ENCODE measurements around the gene GPLD1. TPM values are rescaled to one million over a fixed set of nuclear protein-coding genes. Genes with fewer than 3 reads are reported as not detected.

The GPLD1 gene
- polyA plus RNA-seq, 5 donors = 2.2 to 3.1 (median 2.9) TPM

DNA sequence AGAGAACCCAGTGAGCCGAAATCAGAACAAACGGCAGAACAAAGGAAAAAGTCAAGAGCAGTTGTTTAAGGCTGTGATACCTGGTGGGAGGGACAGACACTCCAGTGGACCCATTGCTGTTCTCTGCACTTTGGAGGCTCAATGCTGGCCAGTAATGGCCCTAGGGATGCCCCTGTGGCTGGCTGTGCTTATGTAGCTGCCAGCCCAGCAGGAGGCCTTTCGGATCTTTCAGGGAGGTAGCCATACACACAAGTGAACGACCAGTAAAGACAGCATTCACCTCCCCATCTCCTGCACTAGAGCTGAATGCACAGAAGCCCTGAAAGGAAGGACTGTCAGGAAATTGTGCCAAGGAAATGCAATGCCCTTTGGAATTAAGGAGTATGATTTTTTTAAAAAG, 34.3 kb downstream of the GPLD1 start:
- no peak for DNase-seq

DNA sequence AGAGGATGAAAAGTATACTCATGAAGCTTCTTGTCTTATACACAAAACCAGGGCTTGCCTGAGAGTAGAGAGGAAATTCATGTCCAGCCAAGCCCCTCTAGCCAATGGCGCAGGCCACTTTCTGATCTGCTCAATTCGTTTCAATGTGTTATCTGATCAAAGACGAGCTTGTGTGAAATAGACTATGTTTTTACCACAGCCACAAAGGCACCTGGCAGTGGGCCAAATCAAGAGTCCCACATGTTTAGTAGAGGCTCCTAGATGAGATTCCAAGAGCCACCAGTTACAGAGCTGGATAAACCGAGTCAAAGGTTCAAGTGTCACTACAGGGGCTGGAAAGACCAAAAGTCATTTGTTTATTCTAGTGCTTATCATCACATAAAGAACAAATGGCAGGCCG, 34.9 kb downstream of the GPLD1 start:
- DNase-seq = no peak

DNA sequence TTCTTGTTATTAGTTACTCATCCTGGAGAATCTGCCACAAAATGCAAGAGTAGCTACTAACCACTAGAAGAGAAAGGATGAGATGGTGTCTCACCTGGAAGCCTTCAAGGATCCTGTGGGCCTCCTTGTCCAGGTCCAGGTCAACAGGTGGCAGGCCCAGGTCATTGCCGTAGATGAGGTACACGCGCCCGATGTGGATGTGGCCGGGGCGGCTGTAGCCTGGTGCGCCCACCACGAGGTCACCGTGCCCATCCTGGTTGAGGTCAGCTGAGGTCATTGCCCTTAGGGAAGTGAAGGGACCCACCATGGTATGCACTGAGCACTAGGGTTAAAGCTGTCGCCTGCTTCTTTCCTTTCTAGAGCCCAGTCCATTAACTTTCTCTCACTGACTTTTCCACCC, 35.5 kb downstream of the GPLD1 start:
- DNase-seq = no peak

DNA sequence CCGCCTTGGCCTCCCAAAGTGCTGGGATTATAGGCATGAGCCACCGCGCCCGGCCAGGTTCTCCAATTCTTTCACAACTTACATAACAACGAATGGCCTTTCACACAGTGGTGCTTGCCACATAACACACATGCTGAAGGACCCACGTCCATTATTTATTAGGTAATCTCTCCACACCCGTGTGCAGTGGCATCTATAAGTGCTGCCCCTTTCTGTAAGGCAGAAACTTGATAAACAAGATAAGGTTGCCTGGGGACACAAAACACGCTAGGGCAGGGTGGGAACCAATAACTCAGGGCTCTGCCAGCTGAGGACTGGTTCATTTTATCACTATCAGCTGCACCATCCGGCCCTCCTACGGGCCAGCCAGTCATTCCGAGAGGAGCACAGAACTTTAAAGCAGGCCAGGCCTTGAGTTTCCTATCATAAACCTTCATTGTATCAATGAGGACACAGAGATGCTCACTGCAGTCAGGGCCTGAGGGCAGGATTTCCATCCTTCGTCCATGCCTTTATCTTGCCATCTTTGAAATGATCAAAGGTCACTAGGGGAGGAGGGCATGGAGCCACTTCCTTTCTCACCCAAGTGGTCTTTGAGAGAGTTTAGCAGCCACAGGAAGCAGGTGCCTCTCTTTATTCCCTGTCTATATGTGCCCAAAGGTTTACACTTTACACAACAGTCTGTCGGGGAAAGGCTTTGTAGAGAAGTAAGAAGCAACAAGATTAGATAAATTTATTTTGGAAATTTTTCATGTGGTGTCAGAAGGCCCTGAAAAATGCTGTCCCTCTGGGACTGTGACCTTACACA, 37.6 kb downstream of the GPLD1 start:
- DNase-seq = peak in 1 of 2 donors; percentile 4

DNA sequence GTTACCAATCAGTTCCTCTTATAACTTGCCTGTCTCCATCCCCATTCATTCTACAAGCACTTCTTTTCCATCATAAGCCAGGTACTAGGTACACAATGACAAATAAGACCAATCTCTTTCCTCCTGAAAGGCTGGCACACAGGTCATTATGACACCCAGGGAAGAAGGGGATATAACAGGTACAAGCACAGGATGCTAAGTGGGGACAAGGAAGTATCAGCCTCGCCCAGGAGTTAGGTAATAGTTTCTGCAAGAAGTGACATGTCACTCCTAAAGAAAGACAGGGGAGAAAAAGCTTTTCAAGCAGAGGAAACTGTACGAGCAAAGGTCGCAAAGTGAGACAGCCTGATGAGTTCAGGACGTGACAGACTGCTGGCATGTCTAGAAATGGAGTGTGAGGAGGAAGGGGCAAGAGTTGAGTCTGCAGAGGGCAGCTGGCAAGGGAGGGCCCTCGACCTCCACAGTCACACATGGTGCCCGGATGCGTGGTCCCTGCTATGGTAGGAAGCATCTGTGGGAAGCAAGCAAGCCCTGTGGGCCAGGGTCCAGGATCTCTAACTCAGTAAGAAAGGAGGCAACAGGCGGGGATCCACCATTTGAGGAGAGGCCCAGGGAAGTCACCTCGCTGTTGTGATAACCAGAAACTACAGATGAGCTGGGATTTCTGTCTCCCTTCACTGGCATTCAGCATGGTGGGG, 40.4 kb downstream of the GPLD1 start:
- DNase-seq = no peak

DNA sequence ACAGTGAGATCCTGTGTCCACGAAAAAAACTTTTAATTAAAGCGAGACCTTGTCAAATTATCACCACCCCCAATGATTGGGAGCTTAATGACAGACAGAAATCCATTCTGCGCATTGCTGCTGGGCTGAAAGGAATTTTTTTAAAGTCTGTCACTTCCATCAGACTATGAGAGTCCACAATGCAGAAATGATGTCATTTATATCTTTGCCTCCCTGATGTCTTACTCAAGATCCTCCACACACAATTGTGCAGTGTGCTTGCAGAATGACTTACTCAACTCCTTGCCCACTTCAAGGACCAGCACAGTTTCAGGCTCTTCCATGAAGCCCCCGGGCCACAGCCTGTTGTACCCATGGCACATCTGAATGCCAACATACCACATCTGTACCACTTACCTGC, 41.0 kb downstream of the GPLD1 start:
- no peak for DNase-seq

GRCh38 chr6:24446670-24447069, 42.7 kb downstream of the GPLD1 start:
- no peak for DNase-seq

DNA sequence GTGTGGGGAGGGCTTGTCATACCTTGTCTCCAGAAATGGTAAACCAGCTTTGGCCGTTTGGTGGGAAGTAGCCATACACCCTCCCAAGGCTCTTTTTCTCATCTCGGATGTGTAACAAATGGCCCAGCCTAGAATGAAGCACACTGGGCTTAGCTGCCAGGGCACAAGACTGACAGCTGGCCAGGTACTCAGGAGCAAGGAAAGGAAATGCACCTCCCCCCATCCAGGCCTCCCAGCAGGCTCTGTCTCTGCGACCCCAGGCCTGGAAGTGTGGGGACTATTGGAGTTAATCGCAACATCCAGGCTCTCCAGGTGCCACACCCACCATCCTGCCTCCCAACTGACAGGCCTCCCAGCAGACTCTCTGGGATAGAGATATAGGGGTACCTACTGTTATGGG, 43.7 kb downstream of the GPLD1 start:
- DNase-seq = no peak

DNA sequence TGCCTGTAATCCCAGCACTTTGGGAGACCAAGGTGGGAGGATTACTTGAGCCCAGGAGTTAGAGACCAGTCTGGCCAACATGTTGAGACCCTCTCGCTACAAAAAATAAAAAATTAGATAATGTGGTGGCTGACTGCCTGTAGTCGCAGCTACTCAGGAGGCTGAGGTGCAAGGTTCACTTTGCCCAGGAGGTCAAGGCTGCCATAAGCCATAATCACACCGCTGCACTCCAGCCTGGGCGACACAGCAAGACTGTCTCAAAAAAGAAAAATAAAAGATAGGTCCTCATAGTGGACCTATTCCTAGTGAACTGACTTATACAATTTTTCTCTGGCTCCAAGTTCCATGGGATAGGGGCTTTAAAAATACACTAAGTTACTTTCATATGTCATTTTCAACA, 44.8 kb downstream of the GPLD1 start:
- no peak for DNase-seq

DNA sequence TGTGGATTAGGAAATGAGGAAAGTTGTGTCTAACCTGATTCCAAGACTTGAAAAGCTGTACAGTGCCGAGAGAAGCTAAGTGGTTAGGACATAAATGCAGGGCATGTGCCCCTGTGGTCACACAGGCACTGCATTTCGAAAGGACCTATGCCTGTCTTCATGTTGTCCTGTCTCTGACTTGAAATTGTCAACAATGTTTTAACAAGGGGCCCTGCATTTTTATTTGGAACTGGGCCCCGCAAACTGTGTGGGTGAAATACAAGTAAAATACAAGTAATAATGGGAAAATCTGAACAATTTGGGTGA, 47.8 kb downstream of the GPLD1 start:
- no peak for DNase-seq

GRCh38 chr6:24440897-24441598, 48.3 kb downstream of the GPLD1 start:
- no peak for DNase-seq

- no peak for DNase-seq
Measured at GRCh38 chr6:24439858-24440539, 49.4 kb downstream of the GPLD1 start.

DNA sequence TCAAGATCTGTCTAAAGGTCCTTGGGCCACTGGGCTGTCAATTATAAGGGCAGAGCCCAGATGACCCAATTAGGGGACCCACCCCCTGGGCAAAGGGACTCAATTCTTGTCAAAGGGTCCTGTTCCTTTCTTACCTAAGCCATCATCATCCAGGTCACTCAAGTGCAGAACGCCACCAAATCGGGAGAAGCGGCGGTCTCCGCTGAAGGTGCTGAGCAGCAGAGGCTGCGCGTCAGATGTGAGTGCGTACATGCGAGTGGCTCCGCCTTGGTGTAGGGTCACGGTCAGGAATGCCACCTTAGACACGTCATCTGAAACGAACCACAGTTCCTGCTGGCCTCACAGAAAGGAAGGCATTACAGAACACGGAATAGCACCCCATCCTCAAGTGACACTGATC, 52.4 kb downstream of the GPLD1 start:
- no peak for DNase-seq

- no peak for DNase-seq
Measured at GRCh38 chr6:24432611-24433010, 56.8 kb downstream of the GPLD1 start.

DNA sequence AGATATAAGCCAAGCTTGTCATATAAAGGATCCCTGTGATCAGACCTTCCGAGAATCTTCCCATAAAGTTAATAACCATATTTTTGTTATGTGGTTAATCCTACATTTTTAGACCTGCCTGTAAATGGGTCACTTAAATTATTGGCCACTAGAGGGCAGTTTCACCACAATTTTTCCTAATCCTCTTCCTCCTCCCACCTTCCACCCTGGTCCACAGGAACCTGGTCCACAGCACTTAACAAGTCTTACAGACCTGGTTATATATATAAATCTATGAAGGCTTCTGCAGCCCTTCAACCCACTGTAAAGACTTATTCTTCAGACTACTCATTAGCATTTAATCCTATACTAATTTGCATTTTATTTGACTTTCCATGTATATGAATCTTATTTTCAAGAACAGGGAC, 58.3 kb downstream of the GPLD1 start:
- DNase-seq = peak in 1 of 2 donors; percentile 9

DNA sequence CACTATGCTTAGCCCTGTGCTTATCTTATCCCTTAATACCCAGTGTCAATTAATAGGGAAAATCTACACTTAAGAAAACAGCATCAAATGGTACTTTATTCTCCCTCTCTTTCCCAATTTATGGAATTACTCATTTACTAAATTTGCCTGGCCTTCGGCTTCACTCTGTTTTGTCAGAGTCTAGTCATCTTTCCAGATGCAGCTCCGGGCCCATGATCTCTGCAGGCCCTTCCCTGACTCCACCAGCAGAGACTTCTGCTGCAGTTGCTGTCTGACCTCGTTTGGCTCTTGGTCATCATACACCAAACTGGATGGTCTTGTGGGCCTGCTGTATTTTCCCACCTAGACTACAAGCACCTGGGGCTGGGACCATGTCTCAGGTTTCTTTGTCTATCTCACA, 59.3 kb downstream of the GPLD1 start:
- no peak for DNase-seq

DNA sequence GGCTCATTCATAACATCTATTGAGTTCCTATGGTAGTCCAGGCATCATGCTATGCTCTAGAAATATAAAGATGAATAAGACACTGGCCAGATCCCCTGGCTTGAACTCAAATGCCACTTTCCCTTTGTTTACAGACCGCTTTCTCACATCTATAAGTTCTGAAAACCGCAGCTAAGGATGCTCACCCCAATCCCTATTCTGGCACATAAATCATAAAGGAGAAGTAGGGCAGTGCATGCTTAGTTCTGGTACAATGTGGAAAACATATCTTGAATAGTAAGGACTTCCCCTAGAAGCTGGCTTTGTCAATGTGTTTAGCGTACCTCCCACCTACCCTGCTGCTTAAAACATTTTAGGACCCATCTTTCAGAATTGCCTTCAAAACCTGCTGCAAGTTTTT, 60.2 kb downstream of the GPLD1 start:
- no peak for DNase-seq

DNA sequence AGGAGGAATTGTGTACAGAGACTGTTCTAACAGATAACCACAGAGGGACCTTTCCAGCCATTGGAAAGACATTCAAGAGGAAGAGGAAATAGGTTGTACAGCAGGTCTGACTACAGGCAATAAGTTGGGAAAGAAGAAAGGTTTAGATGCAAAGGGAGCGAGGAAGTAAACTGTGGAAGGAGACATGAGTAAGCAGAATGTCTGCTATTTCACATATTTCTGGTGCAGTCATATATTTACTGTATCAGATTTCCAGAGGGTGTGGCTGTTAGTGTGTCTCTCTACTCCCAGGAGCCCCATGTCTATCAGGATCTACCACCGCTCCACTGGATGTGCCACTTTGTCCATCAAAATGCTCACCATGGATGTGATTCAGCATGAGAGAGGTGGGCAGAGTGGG, 60.8 kb downstream of the GPLD1 start:
- DNase-seq = no peak

DNA sequence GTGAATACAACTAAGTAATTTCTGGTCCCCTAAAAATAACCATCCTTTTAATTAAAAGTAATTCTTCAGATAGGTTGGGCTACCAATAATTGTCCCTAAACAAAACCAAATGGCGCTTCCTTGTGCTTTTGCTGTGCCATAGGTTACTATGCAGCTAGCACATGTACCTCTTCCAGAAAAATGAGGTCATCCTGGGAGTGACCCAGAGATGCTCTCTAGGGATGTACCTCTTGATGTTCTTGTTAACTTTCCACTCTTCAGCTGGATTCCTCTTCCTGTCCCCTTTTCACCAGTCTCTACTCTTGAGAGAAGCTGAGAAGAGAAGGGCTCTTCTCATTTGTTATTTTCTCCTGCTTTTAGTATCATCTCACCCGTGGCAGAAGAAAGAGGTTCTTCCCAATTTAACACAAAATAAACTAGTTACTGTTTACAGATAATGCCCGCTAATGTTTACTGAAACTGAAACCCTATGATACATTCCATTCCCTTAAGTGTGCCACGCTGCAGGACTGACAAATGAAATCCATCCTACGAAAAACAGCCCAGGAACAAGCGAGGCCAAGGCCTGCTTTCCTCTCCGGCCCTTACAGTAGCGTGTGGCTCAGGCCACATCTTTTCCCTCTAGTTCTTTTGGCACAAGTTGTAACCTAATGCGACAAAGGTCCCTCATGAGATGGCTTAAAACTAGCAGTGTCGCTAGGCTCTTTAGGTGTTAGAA, 62.5 kb downstream of the GPLD1 start:
- DNase-seq = no peak

GRCh38 chr6:24425091-24425490, 64.3 kb downstream of the GPLD1 start:
- DNase-seq = no peak

DNA sequence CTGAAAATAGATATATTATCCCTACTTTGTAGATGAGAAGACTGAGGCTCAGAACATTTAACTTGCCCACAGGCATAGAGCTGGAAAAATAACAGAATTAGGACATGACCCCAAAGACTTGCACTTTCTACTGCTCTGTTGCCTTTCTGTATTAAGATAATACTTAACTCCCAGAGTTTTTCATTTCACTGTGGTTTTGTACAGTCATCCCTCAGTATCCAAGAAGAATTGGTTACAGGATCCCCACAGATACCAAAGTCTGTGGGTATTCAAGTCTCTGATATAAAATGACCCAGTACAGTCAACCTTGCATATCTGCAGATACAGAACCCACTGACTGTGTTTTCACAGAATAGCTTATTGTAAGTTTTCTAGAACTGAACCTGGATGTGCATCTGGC, 69.9 kb downstream of the GPLD1 start:
- DNase-seq = no peak

- DNase-seq = no peak
Measured at GRCh38 chr6:24415753-24416152, 73.6 kb downstream of the GPLD1 start.
